Peyer's patch (tissue), 4 donors: ENCODE data around the gene TRIM50. TPM values are rescaled to one million over a fixed set of nuclear protein-coding genes. Genes with fewer than 3 reads are reported as not detected.
"Not testable (repeated sequence)": the region's sequence is repeated elsewhere in the genome, so short reads cannot be mapped to it uniquely, and the experiment has no call there.

Experiments used
- DNase-seq, 3 donors: peaks; one replicate each; pipeline ENCODE4 v3.0.0-alpha.2; 2017 to 2019
- H3K27ac ChIP-seq, 4 donors: fragments of 200-600 bp; sonication (generic); one replicate each; pipeline ENCODE4 v1.5.1; 2016 to 2019
- H3K27me3 ChIP-seq, 2 donors: fragments of 200-600 bp; sonication (generic); one replicate each; pipeline ENCODE4 v1.5.1; 2019
- H3K36me3 ChIP-seq, 3 donors: fragments of 200-600 bp; sonication (generic); one replicate each; pipeline ENCODE4 v1.5.1; 2016 to 2019
- H3K4me1 ChIP-seq, 4 donors: fragments of 200-600 bp; sonication (generic); one replicate each; pipeline ENCODE4 v1.5.1; 2016 to 2019
- H3K4me3 ChIP-seq, 4 donors: fragments of 200-600 bp; sonication (generic); 1 replicate in 3 of 4; 2 replicates in 1 of 4; pipeline ENCODE4 v1.5.1; 2016 to 2019; ENCODE audit warnings: mild to moderate bottlenecking in 1 of 4
- H3K9me3 ChIP-seq, 4 donors: fragments of 200-600 bp; sonication (generic); one replicate each; pipeline ENCODE4 v1.5.1; 2016 to 2019; ENCODE audit warnings: mild to moderate bottlenecking in 1 of 4
- CTCF ChIP-seq, 6 experiments: fragments of 450-650 bp in 4 of 6; fragments of 200-600 bp in 2 of 6; sonication (generic) in 1 of 6; IDR thresholded peaks; one replicate each; pipeline ENCODE4 v1.5.1; 2017 to 2019; ENCODE audit warnings: antibody characterized with exemption in 6 of 6, mild to moderate bottlenecking in 3 of 6, moderate library complexity in 1 of 6
- POLR2A ChIP-seq, 2 donors: fragments of 450-650 bp; IDR thresholded peaks; one replicate each; pipeline ENCODE4 v1.5.1; 2017; ENCODE audit warnings: antibody characterized with exemption in 2 of 2, mild to moderate bottlenecking in 2 of 2, moderate library complexity in 2 of 2
- total RNA-seq, 4 donors: library from RNA; depleted of rRNA; stranded (reverse); fragments of >200 nt; gene quantifications; one replicate each; pipeline ENCODE4 v1.1.0, GENCODE V29; 2016

The TRIM50 gene
- total RNA-seq, 4 donors from 2014 or later: 1.1 to 5.4 (median 2.6) TPM; not detected in 1

GRCh38 chr7:73307436-73307835 lies 20.4 kb downstream of the TRIM50 start:
- Histone ChIP-seq H3K36me3 (peaks cover 0 to 34% (median 0%) of the 10 kb centered on the region in 3 donors), H3K9me3 (no peaks in the 10 kb centered on the region), H3K4me3 (peak overlapping the region in 2 of 4 donors; percentile 79 to 90), H3K27ac (no peak overlapping the region), H3K4me1 (peaks cover 0 to 8% (median 3%) of the 10 kb centered on the region in 4 donors), H3K27me3 (no peaks in the 10 kb centered on the region)
- TF ChIP-seq CTCF (IDR thresholded peaks at IDR 0.05): no peak
- TF ChIP-seq POLR2A (IDR thresholded peaks at IDR 0.05): no peak
- DNase-seq: peak in 1 of 3 donors; percentile 36

- H3K4me1 ChIP-seq, DNase-seq, H3K27me3 ChIP-seq, H3K9me3 ChIP-seq, H3K27ac ChIP-seq, H3K4me3 ChIP-seq: not testable (repeated sequence)
- H3K36me3 ChIP-seq: peaks cover 0 to 34% (median 0%) of the 10 kb centered on the region in 3 donors
Measured at GRCh38 chr7:73304612-73305387, 23.1 kb downstream of the TRIM50 start.

- no peak overlapping the region for H3K4me3 ChIP-seq
- TF ChIP-seq POLR2A (IDR thresholded peaks at IDR 0.05) (no peak), CTCF (IDR thresholded peaks at IDR 0.05) (no peak)
- peaks cover 0 to 8% (median 3%) of the 10 kb centered on the region in 4 donors for H3K4me1 ChIP-seq
- H3K36me3 ChIP-seq: peaks cover 0 to 34% (median 0%) of the 10 kb centered on the region in 3 donors
- H3K9me3 ChIP-seq: no peaks in the 10 kb centered on the region
- DNase-seq: no peak
- H3K27me3 ChIP-seq: no peaks in the 10 kb centered on the region
- H3K27ac ChIP-seq: no peak overlapping the region
Measured at GRCh38 chr7:73304071-73304470, 23.8 kb downstream of the TRIM50 start.

GRCh38 chr7:73303546-73303945 lies 24.3 kb downstream of the TRIM50 start:
- Histone ChIP-seq H3K4me3 (no peak overlapping the region), H3K4me1 (peaks cover 0 to 6% (median 3%) of the 10 kb centered on the region in 4 donors), H3K36me3 (peaks cover 0 to 34% (median 0%) of the 10 kb centered on the region in 3 donors), H3K9me3 (no peaks in the 10 kb centered on the region), H3K27me3 (no peaks in the 10 kb centered on the region), H3K27ac (no peak overlapping the region)
- TF ChIP-seq POLR2A (IDR thresholded peaks at IDR 0.05): no peak
- TF ChIP-seq CTCF (IDR thresholded peaks at IDR 0.05): no peak
- no peak for DNase-seq

- not testable (repeated sequence) for H3K4me1 ChIP-seq, H3K27ac ChIP-seq, DNase-seq, H3K27me3 ChIP-seq, H3K9me3 ChIP-seq, H3K4me3 ChIP-seq
- peaks cover 0 to 34% (median 0%) of the 10 kb centered on the region in 3 donors for H3K36me3 ChIP-seq
Measured at GRCh38 chr7:73302846-73303245, 25.0 kb downstream of the TRIM50 start.

GRCh38 chr7:73301108-73301507 lies 26.8 kb downstream of the TRIM50 start:
- not testable (repeated sequence) for H3K4me1 ChIP-seq, H3K27me3 ChIP-seq, H3K4me3 ChIP-seq, H3K27ac ChIP-seq, H3K9me3 ChIP-seq, DNase-seq
- H3K36me3 ChIP-seq: peaks cover 0 to 26% (median 0%) of the 10 kb centered on the region in 3 donors

- not testable (repeated sequence) for DNase-seq, H3K27me3 ChIP-seq, H3K27ac ChIP-seq, H3K4me3 ChIP-seq, H3K9me3 ChIP-seq, H3K4me1 ChIP-seq
- H3K36me3 ChIP-seq: peaks cover 0 to 21% (median 0%) of the 10 kb centered on the region in 3 donors
Measured at GRCh38 chr7:73299812-73300211, 28.1 kb downstream of the TRIM50 start.

- not testable (repeated sequence) for H3K4me1 ChIP-seq, H3K27ac ChIP-seq, H3K4me3 ChIP-seq, DNase-seq, H3K36me3 ChIP-seq, H3K9me3 ChIP-seq, H3K27me3 ChIP-seq
Measured at GRCh38 chr7:73297706-73298105, 30.2 kb downstream of the TRIM50 start.

- DNase-seq: not testable (repeated sequence)
Measured at GRCh38 chr7:73297235-73297634, 30.6 kb downstream of the TRIM50 start.

GRCh38 chr7:73277210-73277609 lies 50.7 kb downstream of the TRIM50 start:
- H3K27me3 ChIP-seq, H3K4me3 ChIP-seq, H3K4me1 ChIP-seq, H3K27ac ChIP-seq, H3K9me3 ChIP-seq, DNase-seq, H3K36me3 ChIP-seq: not testable (repeated sequence)

More at GRCh38 chr7:73297235-73297634, 30.6 kb downstream of the TRIM50 start:
- not testable (repeated sequence) for H3K4me3 ChIP-seq, H3K27me3 ChIP-seq, H3K27ac ChIP-seq, H3K9me3 ChIP-seq, H3K36me3 ChIP-seq, H3K4me1 ChIP-seq

- not testable (repeated sequence) for DNase-seq, H3K36me3 ChIP-seq, H3K27ac ChIP-seq, H3K4me3 ChIP-seq, H3K9me3 ChIP-seq, H3K27me3 ChIP-seq, H3K4me1 ChIP-seq
Measured at GRCh38 chr7:73267813-73268212, 60.1 kb downstream of the TRIM50 start.
